ENCODE results near the gene NELFB.
A peak's percentile ranks its signal among the peaks of the same experiment; 100 is the strongest.

DNA sequence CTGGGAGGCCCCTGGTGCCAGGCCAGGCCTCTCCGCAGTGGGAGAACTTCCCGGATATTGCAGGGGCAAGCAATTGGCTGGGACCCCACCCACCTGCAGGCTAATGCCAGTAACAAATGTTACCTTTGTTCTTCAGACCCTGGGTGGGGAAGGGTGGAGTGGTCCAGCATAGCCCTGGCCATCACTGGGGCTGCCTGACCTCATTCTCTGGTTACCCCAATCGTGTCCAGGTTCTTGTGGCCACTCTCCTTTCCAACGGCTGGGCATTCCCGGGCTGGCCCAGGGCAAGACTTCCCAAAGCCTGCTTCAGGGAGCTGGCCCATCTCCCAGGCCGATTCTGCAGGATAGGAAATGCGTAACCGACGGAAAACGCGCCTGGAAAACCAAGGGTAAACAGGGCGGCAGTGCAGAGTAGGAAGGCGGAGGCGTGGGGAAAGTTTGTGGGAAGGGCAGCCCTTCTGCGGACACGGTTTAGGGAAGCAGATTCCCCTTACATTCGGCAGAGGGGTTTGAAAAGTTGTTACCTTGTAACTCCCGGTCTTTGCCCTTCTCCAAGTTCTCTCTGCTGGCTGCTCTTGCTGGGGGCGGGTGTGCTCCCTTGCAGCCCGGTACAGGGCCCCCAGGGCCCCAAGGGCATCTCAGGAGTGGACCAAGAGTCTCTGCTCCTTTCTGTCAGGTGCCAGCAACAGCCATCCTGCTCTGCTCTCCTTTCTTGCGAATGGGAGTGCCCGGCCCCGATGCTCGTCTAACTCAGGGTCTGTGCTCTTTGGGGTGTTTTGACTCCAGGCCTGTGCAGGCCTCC, 43.5 kb downstream of the NELFB start:
- TF ChIP-seq CTCF (IDR thresholded peaks at IDR 0.05) (no peak), POLR2AphosphoS5 (IDR thresholded peaks at IDR 0.05) (peak in 1 of 3 donors; percentile 4), POLR2A (IDR thresholded peaks at IDR 0.05) (no peak)
